ENCODE data around the gene IQCE.

The IQCE gene

GRCh38 chr7:2633538-2634266, 74.9 kb downstream of the IQCE start:
- DNase-seq (ENCODE audit: low read depth in 2 of 2), result peak in 1 of 2 donors; percentile 34

GRCh38 chr7:2634267-2635145, 75.7 kb downstream of the IQCE start:
- DNase-seq (ENCODE audit: low read depth in 2 of 2), result no peak

GRCh38 chr7:2635148-2635668, 76.4 kb downstream of the IQCE start:
- DNase-seq (ENCODE audit: low read depth in 2 of 2), result no peak

- DNase-seq (ENCODE audit: low read depth in 2 of 2), result no peak
Measured at GRCh38 chr7:2635810-2636701, 77.3 kb downstream of the IQCE start.

- DNase-seq (ENCODE audit: low read depth in 2 of 2), result no peak
Measured at GRCh38 chr7:2637066-2637471, 78.3 kb downstream of the IQCE start.

GRCh38 chr7:2637505-2638223, 78.9 kb downstream of the IQCE start:
- no peak for DNase-seq (ENCODE audit: low read depth in 2 of 2)

- no peak for DNase-seq (ENCODE audit: low read depth in 2 of 2)
Measured at GRCh38 chr7:2638224-2638991, 79.6 kb downstream of the IQCE start.

- DNase-seq (ENCODE audit: low read depth in 2 of 2), result no peak
Measured at GRCh38 chr7:2639181-2639681, 80.5 kb downstream of the IQCE start.

- no peak for DNase-seq (ENCODE audit: low read depth in 2 of 2)
Measured at GRCh38 chr7:2639695-2640481, 81.1 kb downstream of the IQCE start.

- no peak for DNase-seq (ENCODE audit: low read depth in 2 of 2)
Measured at GRCh38 chr7:2640482-2640830, 81.7 kb downstream of the IQCE start.

GRCh38 chr7:2640846-2641316, 82.1 kb downstream of the IQCE start:
- DNase-seq (ENCODE audit: low read depth in 2 of 2), result no peak

GRCh38 chr7:2641406-2642393, 82.9 kb downstream of the IQCE start:
- no peak for DNase-seq (ENCODE audit: low read depth in 2 of 2)

GRCh38 chr7:2643386-2644219, 84.8 kb downstream of the IQCE start:
- no peak for DNase-seq (ENCODE audit: low read depth in 2 of 2)

GRCh38 chr7:2644220-2644561, 85.4 kb downstream of the IQCE start:
- no peak for DNase-seq (ENCODE audit: low read depth in 2 of 2)

GRCh38 chr7:2644562-2645273, 85.9 kb downstream of the IQCE start:
- no peak for DNase-seq (ENCODE audit: low read depth in 2 of 2)

GRCh38 chr7:2645274-2645868, 86.6 kb downstream of the IQCE start:
- DNase-seq (ENCODE audit: low read depth in 2 of 2), result no peak

Data from stimulated activated CD4-positive, alpha-beta T cell treated with anti-CD3 and anti-CD28 coated beads, Interleukin-4, amount 100 ng/mL, for 48 hours (primary cell).